ENCODE data around the gene MZF1.
"Not testable (repeated sequence)": the region's sequence is repeated elsewhere in the genome, so short reads cannot be mapped to it uniquely, and the experiment has no call there.

The MZF1 gene

GRCh38 chr19:58572818-58573657 lies at the start of gene MZF1:
Gene MZF1, minus strand, starts transcription at chr19:58573335. Its CDS starts 1,946 bp downstream, at chr19:58571389.
- peak within 1 kb of the TSS; percentile 73 for H3K4me3 ChIP-seq (ENCODE audit: low read depth, low read length)
- peak; percentile 100 for DNase-seq (ENCODE audit: low read depth)

- H3K4me3 ChIP-seq (ENCODE audit: low read depth, low read length); DNase-seq (ENCODE audit: low read depth): not testable (repeated sequence)
Observed at GRCh38 chr19:58607213-58607612, 34.1 kb upstream of the MZF1 start.

DNA sequence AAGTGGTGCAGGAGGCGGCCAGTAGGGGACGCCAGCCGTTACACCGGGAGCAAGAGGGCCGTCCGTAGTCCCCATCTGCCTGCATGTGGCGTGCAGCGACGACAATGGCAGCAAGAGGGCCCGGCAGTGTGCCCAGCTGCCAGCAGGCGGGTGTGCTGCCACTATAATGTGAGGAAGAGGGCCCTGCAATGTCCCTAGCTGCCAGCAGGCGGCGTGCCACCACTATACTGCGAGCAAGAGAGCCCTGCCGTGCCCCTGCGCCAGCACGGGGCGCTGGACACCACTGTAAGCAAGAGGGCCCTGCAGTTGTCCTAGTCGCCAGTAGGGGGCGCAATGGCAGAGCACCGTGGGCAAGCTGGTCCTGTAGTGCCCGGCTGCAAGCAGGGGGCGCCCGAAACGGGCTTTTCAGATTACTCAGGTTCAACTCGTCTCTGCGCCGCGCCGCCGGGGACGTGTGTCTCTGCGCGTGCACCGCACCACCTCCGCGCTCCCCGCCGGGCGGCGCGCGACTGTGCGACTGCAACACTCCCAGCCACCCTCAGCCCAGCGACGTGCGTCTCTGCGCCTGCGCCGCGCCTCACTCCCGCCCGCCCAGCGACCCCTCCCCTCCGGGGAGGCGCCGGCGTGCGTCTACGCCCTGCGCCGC lies 33.2 kb upstream of the MZF1 start:
- not testable (repeated sequence) for DNase-seq (ENCODE audit: low read depth); H3K4me3 ChIP-seq (ENCODE audit: low read depth, low read length)

GRCh38 chr19:58586133-58586765 lies 13.1 kb upstream of the MZF1 start:
- H3K4me3 ChIP-seq (ENCODE audit: low read depth, low read length), result no peak overlapping the region
- no peak for DNase-seq (ENCODE audit: low read depth)

GRCh38 chr19:58585442-58586132 lies 12.5 kb upstream of the MZF1 start:
- H3K4me3 ChIP-seq (ENCODE audit: low read depth, low read length), result no peak overlapping the region

DNA sequence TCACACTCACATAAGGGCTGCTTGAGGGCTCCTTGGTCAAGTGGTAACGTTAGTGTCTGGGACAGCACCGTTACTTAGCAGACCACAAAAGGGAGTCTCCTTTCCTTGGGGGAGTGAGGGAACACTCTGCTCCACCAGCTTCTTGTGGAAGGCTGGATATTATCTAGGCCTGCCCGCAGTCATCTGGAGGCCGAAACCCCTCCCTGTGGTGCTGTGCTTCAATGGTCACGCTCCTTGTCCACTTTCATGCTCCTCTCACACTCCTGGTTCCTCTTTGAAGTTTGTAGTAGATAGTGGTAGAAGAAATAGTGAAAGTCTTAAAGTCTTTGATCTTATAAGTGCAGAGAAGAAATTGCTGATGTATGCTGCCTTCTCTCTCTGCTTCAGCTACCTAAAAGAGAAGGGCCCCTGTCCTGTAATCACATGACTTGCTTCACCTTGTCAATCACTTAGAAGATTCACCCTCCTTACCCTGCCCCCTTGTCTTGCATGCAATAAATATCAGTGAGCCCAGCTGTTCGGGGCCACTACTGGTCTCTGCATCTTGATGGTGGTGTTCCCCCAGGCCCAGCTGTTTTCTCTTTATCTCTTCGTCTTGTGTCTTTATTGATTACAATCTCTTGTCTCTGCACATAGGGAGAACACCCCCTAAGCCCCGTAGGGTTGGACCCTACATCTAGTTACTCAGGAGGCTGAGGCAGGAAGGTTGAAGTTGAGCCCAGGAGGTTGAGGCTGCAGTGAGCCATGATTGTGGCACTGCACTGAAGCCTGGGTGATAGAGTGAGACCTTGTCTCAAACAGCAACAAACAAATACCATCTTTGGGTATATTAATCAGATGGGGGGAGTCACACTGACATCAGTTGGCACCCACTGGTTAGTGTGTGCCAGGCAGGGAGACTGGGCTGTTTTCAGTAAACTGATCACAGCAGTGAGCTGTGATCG lies 11.6 kb upstream of the MZF1 start:
- no peak overlapping the region for H3K4me3 ChIP-seq (ENCODE audit: low read depth, low read length)
- no peak for DNase-seq (ENCODE audit: low read depth)

More at GRCh38 chr19:58585442-58586132, 12.5 kb upstream of the MZF1 start:
- DNase-seq (ENCODE audit: low read depth), result no peak

- no peak overlapping the region for H3K4me3 ChIP-seq (ENCODE audit: low read depth, low read length)
- DNase-seq (ENCODE audit: low read depth), result no peak
Observed at GRCh38 chr19:58582985-58583384, 9.8 kb upstream of the MZF1 start.

- H3K4me3 ChIP-seq (ENCODE audit: low read depth, low read length), result no peak overlapping the region
- DNase-seq (ENCODE audit: low read depth), result peak; percentile 70
Observed at GRCh38 chr19:58581227-58582141, 8.3 kb upstream of the MZF1 start.

DNA sequence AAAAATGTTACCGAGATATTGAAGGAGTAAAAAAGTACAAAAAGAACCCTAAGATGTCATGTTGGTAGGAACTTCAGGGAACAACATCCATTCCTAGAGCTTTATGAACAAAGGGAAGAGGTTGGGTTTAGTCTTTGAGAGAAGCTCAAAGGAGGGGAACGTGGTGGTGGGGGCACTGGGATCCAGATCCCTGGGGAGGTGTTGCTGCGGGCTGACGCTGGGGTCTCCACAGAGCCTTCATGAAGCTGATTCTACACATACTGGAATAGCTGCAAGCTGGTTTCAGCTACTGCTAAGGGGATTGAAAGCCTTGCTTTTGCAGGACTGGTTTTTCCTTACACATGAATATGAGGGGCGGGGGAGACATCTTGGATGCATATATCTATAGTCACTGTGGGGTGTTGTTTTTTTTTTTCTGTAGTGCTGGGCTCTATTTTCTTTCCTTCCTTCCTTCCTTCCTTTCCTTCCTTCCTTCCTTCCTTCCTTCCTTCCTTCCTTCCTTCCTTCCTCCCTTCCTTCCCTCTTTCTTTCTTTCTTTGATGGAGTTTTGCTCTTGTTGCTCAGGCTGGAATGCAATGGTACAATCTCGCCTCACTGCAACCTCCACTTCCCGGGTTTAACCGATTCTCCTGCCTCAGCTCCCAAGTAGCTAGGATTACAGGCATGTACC lies 6.5 kb upstream of the MZF1 start:
- H3K4me3 ChIP-seq (ENCODE audit: low read depth, low read length), result no peak overlapping the region
- no peak for DNase-seq (ENCODE audit: low read depth)

DNA sequence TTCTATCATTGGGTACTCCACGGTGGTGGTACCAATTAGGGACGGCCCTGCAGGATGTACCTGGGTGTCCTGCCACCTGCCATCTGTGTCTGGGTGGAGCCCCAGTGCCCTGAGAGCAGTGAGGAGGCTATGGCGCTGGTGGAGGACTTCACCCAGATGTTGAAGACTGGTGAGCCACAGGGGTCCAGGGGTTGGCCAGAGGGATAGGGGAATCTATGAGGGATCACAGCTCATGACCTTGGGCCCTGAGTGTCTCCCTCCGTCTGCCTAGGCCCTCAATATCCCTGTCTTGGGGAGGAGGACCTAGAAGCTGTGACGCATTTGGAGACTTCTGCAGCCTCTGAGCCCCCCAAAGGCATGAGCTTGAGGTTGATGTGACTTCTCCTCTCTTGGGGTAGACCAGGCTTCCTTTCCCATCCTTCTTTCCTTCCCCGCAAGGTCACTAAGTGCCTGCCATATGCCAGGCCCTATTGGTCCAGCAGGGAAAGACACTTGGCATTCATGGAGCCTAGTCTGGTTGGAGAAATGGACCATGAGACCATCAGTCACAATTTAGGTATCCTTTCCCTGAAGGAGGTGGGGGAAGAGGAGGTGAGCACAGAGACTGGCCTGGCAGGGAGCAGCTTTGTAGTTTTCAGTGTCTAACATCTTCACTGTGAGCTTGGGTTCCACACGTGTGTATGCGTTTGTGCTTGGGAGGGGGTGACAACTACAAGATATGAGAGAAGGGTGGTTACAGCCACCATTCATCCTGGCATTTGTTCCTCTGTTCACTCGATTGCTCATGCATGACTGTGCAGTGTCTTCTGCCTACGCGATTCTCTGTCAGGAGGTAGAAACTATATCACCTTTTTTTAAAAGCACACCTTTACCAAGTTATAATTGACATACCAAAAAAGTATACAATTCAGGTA lies 5.1 kb upstream of the MZF1 start:
- DNase-seq (ENCODE audit: low read depth), result no peak
- no peak overlapping the region for H3K4me3 ChIP-seq (ENCODE audit: low read depth, low read length)

DNA sequence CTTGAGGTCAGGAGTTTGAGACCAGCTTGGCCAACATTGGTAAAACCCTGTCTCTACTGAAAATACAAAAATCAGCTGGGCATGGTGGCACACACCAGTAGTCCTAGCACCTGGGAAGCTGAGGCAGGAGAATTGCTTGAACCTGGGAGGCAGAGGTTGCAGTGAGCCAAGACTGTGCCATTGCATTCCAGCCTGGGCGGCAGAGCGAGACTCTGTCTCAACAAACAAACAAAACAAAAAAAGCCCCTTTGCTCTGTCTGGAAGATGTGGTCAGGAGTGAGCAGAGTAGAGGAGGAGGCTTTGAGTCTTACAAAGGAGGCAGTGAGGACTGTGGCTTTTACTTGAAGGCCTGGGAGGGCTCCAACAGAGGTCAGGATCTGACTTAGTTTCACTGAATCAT lies 4.4 kb upstream of the MZF1 start:
- not testable (repeated sequence) for DNase-seq (ENCODE audit: low read depth); H3K4me3 ChIP-seq (ENCODE audit: low read depth, low read length)

DNA sequence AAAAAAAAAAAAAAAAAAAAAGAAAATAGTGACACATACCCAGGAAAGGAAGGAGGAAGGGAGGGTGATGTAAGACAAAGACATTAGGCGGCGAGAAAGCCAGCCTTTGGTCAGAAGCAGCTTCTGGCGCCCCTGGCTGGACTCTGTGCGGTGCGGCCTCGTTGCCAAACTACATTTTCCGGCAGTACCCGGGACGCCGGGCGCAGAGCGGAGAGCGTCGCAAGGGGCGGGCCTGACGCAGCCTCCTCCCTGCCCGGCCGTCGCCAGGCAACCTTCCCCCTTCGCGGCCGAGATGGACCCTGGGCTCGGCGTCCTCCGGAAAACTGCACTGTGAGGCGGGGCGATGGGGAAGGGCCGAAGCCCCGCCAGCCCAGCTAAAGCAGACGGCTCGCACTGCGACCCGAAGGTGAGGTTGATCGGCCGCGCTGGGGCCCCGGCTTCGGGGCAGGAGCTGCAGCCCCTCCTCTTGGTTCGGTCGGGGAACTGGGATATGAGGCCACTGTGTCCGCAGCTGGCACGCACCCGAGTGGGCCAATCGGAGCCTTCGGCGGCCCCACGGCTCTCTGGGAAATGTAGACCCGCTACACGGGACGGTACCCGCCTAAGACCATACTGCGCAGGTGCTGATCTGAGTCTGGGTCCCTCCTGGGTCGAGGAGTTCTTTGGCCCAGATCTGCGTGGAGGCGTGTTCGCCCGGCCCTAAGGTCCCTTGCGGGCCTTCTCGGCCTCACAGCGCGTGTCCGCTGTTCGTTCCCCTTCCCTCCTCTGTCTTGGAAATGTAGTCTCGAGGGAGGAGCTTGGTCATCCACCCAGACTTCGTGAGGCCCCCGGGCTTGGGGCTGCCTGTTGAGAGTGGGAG lies 2.3 kb upstream of the MZF1 start:
- peak overlapping the region; percentile 80 for H3K4me3 ChIP-seq (ENCODE audit: low read depth, low read length)
- peak; percentile 75 for DNase-seq (ENCODE audit: low read depth)

DNA sequence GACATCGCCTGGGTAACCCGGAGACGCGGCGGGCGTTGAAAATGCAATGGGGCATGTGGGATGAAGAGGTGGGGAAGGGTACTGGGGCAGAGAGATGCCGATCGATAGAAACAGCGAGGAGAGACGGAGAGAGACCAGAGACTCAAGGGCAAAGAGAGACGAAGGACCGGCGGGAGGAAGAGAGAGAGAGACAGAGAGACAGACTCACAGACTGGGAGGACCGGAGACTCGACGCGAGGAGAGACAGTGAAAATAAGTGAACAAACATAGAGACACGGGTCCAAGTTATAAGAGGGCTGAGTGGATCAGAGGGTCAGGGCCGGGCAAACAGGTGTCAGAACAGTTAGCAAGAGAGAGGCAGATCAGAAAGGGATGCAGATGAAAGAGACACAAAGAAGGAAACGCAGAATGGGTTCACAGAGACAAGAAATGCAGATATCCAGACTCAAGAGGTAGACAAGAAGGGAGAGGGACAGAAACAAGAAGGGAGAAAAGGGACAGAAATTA lies 576 bp upstream of the MZF1 start:
- DNase-seq (ENCODE audit: low read depth), result no peak
- H3K4me3 ChIP-seq (ENCODE audit: low read depth, low read length), result peak overlapping the region; percentile 73

GRCh38 chr19:58572026-58572817 lies 913 bp downstream of the MZF1 start:
- H3K4me3 ChIP-seq (ENCODE audit: low read depth, low read length), result peak overlapping the region; percentile 73
- no peak for DNase-seq (ENCODE audit: low read depth)

GRCh38 chr19:58571575-58571947 lies 1.6 kb downstream of the MZF1 start:
- no peak for DNase-seq (ENCODE audit: low read depth)
- no peak overlapping the region for H3K4me3 ChIP-seq (ENCODE audit: low read depth, low read length)
